GM19193 (cell line): ENCODE measurements around the gene TJP3.

Experiments
- POLR2A ChIP-seq: IDR thresholded peaks from 4 replicates; pipeline ENCODE4 v1.6.1; 2011; ENCODE audit not compliant: insufficient read depth, insufficient read length; ENCODE audit errors: extremely low read depth

Gene TJP3

DNA sequence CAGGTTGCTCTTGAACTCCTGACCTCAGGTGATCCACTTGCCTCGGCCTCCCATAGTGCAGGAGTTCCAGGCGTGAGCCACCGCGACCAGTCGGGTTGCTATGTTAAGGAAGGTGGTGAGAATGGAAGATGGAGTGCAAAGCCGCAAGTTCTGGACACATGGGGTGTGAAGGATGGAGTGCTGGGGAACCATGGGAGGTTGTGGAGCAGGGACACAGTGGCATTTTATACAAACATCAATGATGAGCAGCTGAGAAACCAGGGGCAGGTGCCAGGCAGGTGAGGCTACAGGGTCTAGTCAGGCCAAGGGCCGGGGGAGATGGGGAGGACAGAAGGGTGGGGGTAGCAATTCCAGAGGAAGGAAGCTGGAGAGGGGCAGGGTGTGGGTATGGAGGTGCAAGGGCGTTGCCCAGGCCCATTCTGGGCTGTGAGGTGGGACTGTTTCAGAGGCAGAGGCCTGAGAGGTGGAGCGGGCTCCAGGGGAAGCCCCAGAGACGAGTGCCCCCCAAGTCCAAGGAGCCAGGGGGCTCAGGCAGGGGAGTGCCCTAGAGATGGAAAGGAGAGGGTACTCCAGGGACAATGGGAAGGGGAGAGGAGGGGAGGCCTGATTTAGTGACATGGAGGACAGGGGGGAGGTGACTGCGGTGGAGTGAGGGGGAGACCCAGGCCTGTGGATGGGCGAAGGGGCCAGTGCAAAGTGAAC lies 65.8 kb downstream of the TJP3 start:
- TF ChIP-seq POLR2A: no peak

DNA sequence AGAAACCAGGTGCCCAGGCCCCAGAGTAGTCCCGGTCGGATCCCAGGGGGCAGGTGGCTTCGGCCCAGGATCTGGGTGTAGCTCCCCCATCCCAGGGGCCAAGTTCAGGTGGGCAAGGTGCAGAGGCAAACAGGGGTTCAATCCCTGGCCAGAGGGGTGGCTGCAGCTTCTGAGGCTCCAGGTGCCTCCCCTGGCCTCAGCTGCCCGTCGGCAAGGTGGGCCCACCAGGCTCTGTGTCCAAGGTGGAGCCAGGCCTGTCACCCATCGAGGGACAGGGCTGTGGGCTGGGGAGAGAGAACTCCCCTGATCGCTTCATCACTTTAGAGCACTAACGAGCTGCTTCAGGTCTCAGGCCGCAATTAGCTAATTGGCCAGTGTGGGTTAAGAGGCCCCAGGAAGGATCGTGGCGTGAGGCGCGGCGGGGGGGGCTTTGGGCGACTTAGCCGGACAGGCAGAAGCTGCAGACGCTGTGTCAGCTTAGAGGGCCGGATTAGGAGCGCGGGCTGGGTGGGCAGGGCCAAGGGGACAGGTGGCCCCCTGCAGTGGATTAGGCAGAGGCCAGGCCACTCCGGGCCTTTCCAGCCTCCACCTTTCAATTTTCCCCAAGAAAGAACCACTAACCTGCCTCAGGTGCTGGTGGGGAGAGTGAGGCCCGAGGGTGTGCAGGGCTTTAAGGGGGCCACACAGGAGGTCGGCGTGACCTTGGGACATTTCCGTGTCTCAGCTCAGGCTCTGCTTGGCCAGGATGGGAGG lies 66.6 kb downstream of the TJP3 start:
- no peak for TF ChIP-seq POLR2A

DNA sequence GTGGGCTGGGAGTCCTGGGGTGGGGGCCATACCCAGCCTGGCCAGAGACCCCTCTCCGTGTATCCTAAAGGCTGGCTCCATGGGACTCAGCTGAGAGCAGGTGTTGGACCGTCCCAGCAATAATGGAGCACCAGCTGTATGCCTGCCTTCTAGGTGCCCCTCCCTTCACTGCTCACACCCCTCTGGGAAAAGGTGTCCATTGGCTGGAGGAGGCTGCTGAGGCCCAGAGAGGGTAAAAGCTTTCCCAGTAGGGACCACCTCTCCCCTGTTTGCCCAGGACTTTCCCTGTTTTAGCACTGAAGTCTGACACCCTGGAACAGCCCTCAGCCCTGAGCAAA lies 67.2 kb downstream of the TJP3 start:
- no peak for TF ChIP-seq POLR2A

DNA sequence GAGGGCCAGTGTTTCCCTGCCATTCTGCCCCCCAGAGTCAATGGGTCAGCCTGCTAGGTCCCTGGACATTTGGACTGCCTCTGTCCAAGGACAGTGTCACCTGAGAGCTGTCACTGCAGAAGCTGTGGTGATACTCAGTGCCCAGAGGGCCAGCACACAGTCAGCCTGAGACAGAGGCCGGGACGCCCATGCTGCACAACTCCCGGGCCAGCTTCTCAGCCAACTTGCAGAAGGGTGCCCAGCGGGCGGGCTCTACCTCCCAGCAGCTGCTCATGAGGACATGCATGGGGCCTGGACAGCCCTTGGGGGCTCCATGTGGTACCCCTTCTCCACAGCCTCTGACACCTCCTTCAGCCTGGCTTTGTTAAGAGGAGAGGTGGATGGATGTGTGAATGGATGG lies 67.6 kb downstream of the TJP3 start:
- no peak for TF ChIP-seq POLR2A

DNA sequence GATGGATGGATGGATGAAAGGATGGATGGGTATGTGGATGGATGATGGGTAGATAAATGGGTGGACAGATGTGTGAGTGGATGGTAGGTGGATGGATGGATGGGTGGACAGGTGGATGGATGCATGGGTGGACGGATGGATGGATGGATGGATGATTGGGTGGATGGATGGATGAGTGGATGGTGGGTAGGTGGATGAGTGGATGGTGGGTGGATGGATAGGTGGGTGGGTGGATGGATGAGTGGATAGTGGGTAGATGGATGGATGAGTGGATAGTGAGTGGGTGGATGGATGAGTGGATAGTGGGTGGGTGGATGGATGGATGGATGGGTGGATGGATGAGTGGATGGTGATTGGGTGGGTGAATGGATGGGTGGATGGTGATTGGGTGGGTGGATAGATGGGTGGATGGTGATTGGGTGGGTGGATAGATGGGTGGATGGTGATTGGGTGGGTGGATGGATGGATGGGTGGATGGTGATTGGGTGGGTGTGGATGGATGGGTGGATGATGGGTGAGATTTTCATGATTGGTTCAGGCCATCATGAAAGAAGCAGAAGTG lies 68.4 kb downstream of the TJP3 start:
- TF ChIP-seq POLR2A: no peak

DNA sequence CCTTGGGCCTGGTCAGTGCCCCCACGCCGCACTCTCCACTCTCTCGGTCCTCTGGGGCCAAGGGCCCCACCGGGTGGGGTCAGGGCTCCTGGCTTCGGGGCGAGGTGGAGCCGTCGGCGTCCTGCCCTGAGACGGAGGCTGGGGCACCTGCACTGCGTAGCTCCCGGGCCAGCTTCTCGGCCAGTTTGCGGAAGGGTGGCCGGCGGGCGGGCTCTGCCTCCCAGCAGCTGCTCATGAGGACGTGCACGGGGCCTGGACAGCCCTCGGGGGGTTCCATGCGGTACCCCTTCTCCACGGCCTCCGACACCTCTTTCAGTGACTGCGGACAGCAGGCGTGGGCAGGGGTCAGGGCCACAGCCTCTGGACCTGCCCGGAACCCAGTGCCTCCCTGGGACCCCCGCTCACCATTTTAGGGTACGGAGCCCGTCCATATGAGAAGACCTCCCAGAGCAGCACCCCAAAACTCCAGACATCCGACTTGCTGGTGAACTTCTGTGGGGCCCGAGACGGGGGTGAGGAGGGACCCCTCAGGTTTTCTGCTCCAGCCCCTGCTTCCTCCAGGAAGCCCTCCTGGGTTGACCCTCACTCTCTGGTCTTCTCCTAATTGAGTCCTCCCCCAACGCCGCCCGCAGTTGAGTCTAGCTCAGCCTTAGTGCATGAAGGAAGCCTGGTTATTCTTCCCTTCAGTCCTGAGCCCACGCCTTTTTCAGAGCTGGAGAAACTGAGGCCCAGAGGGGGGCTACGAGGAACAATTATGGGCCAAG lies 70.1 kb downstream of the TJP3 start:
- no peak for TF ChIP-seq POLR2A

DNA sequence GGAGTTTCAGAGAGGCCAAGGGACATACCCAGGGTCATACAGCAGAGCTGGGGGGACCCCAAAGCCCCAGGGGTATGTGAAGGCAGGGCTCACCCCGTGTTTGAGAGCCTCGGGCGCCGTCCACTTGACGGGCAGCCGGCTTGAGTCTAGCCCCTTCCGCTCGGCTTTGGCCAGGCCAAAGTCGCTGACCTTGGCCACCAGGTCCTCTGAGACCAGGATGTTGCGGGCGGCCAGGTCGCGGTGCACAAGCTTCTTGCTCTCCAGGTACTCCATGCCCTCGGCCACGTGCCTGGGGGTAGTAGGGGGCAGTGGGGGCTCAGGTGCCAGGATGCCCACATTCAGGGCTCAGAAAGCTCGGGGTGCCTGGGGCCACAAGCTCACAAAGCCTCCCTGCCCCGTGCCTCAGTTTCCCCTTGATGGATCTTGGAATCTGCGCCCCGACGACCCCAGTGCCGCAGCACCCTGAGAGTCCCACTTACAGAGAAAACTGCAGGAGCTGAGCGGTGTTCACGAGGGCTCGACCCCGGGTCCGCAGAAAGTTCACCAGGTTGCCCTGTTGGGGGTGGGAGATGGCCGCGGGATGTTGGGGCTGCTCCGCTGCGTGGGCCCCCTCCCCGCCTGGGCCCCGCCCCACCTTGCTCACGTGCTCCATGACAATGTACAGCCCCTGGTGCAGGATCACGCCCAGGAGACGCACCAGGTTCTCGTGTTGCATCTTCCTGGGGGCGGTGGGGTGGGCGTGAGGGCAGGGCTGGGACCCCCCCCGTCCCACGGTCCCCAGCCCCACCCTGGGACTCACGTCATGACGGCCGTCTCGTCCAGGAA lies 70.9 kb downstream of the TJP3 start:
- TF ChIP-seq POLR2A: no peak

DNA sequence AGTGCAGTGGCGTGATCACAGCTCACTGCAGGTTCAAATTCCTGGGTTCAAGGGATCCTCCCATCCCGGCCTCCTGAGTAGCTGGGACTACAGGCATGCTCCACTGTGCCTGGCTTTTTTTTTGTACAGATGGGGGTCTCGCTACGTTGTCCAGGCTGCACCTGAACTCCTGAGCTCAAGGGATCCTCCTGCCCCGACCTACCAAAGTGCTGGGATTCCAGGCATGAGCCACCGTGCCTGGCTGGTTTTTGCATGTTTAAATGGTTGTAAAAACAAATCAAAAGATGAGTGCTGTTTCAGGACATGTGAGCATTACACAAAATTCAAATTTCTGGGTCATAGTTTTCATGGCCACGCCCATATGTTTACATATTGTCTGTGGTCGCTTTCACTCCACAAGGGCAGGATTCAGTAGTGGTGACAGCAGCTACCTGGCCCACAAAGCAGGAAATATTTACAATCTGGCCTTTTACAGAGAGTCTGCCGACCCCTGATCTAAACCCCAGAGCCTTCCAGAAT lies 72.7 kb downstream of the TJP3 start:
- no peak for TF ChIP-seq POLR2A

DNA sequence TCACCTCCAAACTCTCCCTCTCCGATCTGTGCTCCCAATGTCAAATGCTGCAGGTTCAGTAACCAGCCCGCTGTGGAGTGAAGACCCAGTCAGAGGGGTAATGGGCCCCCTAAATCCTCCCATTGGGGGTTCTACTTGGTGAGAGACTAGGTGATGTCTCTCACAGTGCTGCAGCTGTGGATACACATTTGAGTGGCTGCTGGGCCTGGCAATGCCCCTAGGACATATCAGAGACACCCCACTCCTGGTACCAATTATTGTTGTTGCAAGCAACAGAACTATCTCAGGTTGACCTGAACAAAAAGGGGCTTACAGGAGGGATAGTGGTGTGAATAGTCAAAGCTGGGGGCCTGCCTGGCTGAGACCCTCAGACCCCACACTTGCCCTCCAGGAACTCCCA lies 73.4 kb downstream of the TJP3 start:
- TF ChIP-seq POLR2A: no peak

DNA sequence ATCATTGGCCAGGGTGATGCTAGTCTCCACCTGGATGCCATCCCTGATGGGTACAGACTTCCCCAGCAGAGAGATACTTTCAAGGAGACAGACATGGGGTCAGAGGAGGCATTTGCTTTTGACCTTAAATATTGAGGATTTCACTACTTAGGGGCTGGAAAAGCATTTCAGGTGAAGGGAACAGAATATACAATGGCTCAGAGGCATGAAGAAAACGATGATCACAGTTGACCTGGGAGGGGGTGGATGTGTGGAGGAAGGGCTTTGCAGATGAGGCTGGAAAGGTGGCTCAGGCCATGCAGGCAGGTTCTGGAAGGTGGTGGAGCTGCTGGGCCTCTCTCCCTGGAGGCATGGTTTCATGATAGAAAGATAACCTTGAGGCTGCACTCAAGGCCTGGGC lies 74.1 kb downstream of the TJP3 start:
- TF ChIP-seq POLR2A: no peak

DNA sequence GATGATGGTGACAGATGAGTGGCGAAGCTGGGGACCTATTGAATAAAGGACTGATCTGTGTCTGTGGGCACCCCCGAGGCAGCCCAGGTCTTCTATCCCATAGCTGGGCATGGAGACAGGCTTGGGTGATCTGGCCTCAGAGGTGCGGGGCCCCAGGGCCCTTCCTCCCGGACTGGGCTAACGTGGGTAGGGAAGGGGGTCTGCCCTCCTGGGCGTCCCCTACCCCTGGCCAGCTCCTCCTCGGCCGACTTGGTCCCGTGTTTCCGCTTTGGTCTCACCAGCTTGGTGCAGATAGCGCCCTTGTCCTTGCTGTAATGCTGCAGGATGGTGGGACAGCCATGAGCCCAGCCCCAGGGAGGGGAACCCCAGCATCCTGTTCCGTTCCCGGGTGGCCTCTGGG lies 74.7 kb downstream of the TJP3 start:
- TF ChIP-seq POLR2A: no peak

DNA sequence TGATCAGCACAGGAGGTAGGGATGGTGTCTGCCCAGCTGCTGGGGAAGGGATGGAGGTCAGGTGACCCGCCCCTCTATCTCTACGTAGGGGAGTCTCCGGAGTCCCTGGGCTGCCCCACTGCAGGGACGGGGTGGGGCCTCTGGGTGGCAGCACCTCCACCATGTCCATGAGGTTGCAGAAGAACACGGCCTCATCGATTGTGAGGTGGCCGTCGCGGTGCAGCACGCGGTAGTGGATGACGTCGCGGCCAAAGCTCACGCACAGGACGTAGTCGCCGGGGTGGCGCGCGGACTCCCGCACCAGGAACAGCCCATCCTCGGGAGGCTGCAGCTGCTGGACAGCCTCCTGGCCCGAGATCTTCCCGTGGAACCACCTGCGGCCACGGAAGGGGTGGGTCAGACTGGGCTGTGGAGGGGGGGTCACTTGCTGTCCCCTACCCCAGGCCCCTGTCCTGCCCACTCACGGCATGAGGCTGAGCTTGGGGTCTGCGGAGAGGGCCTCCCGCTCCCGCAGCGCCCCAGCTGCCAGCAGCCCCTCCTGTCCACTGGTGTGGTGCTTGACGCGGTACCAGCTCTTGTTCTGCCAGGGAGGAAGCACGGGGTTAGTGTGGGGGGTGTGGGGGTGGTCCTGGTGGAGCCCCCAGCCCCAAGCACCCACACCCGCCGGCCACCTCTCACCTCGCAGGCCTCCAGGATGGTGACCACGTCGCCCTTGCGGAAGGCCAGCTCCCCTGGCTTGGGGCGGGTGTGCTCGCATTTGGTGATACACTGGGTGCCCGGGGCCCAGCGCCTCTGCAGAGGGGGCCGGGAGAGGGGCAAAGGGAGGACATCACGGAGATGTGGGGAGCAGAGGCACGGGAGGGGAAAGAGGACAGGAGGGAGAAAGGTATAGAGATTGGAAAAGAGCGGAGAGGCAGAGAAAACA lies 75.7 kb downstream of the TJP3 start:
- TF ChIP-seq POLR2A: no peak
